ENCODE data around the gene CARD18. TPM values are rescaled to one million over a fixed set of nuclear protein-coding genes. Genes with fewer than 3 reads are reported as not detected.
"Not testable (repeated sequence)": the region's sequence is repeated elsewhere in the genome, so short reads cannot be mapped to it uniquely, and the experiment has no call there.

CARD18 gene
- total RNA-seq, 2 experiments from 2014 or later: not detected

DNA sequence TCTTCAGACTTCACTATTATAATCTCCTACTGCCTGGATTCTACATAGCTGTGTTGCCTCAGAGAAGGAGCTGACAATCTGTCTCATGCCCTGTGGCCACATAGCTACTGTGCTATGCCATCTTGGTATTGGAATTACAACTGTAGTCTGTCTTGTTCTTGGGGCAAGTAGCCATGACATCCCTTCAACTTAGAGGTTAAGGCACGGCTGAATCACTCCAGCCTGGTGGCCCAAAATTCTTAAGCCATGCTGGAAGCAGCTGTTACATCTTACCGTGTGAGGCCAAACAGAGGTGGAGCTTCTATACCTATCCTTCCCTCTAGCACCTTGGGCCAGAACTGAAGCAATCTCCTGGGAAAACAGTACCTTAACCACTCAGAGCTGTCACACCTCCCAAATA, 14.8 kb downstream of the CARD18 start:
- no peaks in the 10 kb centered on the region for H3K9me3 Mint-ChIP-seq
- no peaks in the 10 kb centered on the region for H3K36me3 Mint-ChIP-seq (ENCODE audit: low read depth)
- no peak for DNase-seq
- no peaks in the 10 kb centered on the region for H3K27me3 Mint-ChIP-seq (ENCODE audit: low read depth)
- H3K4me3 Mint-ChIP-seq: no peak overlapping the region
- intact Hi-C loops (cut with micrococcal nuclease): no loop called here
- no peak overlapping the region for H3K27ac Mint-ChIP-seq
- no peaks in the 10 kb centered on the region for H3K4me1 Mint-ChIP-seq (ENCODE audit: low read depth)
- CTCF ChIA-PET: interaction anchor here (0.5 kb wide), 1 partner anchor 489 kb away, joined by 3 read pairs; no protein-coding TSS in a partner anchor

DNA sequence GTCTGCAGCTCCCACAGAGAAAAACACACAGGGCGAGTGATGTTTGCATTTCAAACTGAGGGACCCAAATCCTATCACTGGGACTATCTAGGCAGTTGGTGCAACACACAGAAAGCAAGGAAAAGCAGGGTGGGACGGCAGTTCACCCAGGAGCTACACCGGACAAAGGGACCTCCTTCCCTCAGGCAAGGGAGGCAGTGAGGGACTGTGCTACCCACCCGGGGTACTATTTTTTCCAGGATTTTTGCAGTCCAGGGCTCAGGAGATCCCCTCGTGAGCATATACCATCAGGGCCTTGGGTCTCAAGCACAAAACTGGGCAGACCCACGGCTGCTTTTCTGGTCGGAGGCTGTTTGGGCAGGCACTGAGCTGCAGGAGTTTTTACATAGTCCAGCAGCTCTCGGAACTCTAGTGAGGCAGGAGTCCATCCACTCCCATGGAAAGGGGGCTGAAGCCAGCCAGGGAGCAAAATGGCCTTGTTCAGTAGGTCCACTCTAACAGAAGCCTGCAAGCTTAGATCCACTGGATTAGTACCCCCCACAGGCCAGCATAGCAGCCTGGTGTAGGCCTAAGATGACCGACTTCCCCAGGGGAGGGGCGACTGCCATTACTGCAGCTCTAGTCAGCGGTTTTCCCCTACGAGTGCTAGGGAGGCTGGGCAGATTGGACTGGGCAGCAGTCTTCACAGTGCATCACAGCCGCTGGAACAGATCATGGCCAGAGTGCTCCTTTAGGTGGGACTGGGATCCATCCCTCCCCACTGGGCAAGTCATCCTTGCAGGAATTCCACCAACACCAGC, 28.2 kb downstream of the CARD18 start:
- H3K4me1 Mint-ChIP-seq (ENCODE audit: low read depth): peaks cover 22% of the 10 kb centered on the region
- H3K9me3 Mint-ChIP-seq: peaks cover 1% of the 10 kb centered on the region
- H3K36me3 Mint-ChIP-seq (ENCODE audit: low read depth): no peaks in the 10 kb centered on the region
- DNase-seq: no peak
- intact Hi-C loops (cut with micrococcal nuclease): no loop called here
- CTCF ChIA-PET: no interaction called here
- no peak overlapping the region for H3K27ac Mint-ChIP-seq
- H3K4me3 Mint-ChIP-seq: no peak overlapping the region
- peaks cover 11% of the 10 kb centered on the region for H3K27me3 Mint-ChIP-seq (ENCODE audit: low read depth)

DNA sequence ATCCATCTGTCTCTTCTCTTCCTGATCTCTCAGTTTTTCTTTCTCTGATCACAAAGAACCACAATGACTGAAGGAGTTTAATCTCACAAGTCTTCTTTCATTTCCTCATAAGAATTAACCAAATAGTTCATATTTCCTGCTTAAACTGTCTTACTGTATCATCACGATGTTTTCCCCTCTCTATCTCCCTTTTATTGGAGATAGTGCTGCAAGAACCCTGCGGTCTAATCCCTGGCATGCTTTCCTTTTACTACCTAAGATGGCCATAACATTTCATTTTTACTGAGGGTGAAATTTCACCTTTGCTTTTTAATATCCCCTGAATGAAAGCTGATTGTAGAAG, 28.9 kb downstream of the CARD18 start:
- no peak overlapping the region for H3K27ac Mint-ChIP-seq
- no peaks in the 10 kb centered on the region for H3K36me3 Mint-ChIP-seq (ENCODE audit: low read depth)
- DNase-seq: no peak
- H3K4me1 Mint-ChIP-seq (ENCODE audit: low read depth): peaks cover 22% of the 10 kb centered on the region
- intact Hi-C loops (cut with micrococcal nuclease): no loop called here
- H3K27me3 Mint-ChIP-seq (ENCODE audit: low read depth): peaks cover 11% of the 10 kb centered on the region
- peaks cover 1% of the 10 kb centered on the region for H3K9me3 Mint-ChIP-seq
- CTCF ChIA-PET: no interaction called here
- no peak overlapping the region for H3K4me3 Mint-ChIP-seq

GRCh38 chr11:105109855-105110687, 29.5 kb downstream of the CARD18 start:
- Mint-ChIP-seq H3K36me3 (ENCODE audit: low read depth) (no peaks in the 10 kb centered on the region), H3K4me1 (ENCODE audit: low read depth) (peaks cover 22% of the 10 kb centered on the region), H3K4me3 (no peak overlapping the region), H3K9me3 (peaks cover 4% of the 10 kb centered on the region), H3K27ac (no peak overlapping the region), H3K27me3 (ENCODE audit: low read depth) (peaks cover 11% of the 10 kb centered on the region)
- DNase-seq: no peak
- intact Hi-C loops (cut with micrococcal nuclease): no loop called here
- CTCF ChIA-PET: no interaction called here

- H3K4me3 Mint-ChIP-seq: no peak overlapping the region
- no peak for DNase-seq
- no peaks in the 10 kb centered on the region for H3K36me3 Mint-ChIP-seq (ENCODE audit: low read depth)
- peaks cover 26% of the 10 kb centered on the region for H3K4me1 Mint-ChIP-seq (ENCODE audit: low read depth)
- H3K9me3 Mint-ChIP-seq: peaks cover 8% of the 10 kb centered on the region
- CTCF ChIA-PET: no interaction called here
- no peak overlapping the region for H3K27ac Mint-ChIP-seq
- peaks cover 11% of the 10 kb centered on the region for H3K27me3 Mint-ChIP-seq (ENCODE audit: low read depth)
- intact Hi-C loops (cut with micrococcal nuclease): no loop called here
Measured at GRCh38 chr11:105109321-105109720, 30.2 kb downstream of the CARD18 start.

- no peak overlapping the region for H3K4me3 Mint-ChIP-seq
- H3K36me3 Mint-ChIP-seq (ENCODE audit: low read depth): no peaks in the 10 kb centered on the region
- no peak for DNase-seq
- peaks cover 30% of the 10 kb centered on the region for H3K4me1 Mint-ChIP-seq (ENCODE audit: low read depth)
- intact Hi-C loops (cut with micrococcal nuclease): no loop called here
- peaks cover 8% of the 10 kb centered on the region for H3K9me3 Mint-ChIP-seq
- H3K27me3 Mint-ChIP-seq (ENCODE audit: low read depth): peaks cover 11% of the 10 kb centered on the region
- CTCF ChIA-PET: interaction anchor here (0.8 kb wide), 1 partner anchor 11 kb away, joined by 3 read pairs; no protein-coding TSS in a partner anchor
- no peak overlapping the region for H3K27ac Mint-ChIP-seq
Measured at GRCh38 chr11:105108247-105108646, 31.3 kb downstream of the CARD18 start.

GRCh38 chr11:105107226-105107825, 32.2 kb downstream of the CARD18 start:
- H3K9me3 Mint-ChIP-seq; H3K27ac Mint-ChIP-seq; H3K27me3 Mint-ChIP-seq (ENCODE audit: low read depth); CTCF ChIA-PET; intact Hi-C loops (cut with micrococcal nuclease); H3K36me3 Mint-ChIP-seq (ENCODE audit: low read depth); H3K4me3 Mint-ChIP-seq: not testable (repeated sequence)
- DNase-seq: peak; percentile 17
- H3K4me1 Mint-ChIP-seq (ENCODE audit: low read depth): peaks cover 30% of the 10 kb centered on the region

DNA sequence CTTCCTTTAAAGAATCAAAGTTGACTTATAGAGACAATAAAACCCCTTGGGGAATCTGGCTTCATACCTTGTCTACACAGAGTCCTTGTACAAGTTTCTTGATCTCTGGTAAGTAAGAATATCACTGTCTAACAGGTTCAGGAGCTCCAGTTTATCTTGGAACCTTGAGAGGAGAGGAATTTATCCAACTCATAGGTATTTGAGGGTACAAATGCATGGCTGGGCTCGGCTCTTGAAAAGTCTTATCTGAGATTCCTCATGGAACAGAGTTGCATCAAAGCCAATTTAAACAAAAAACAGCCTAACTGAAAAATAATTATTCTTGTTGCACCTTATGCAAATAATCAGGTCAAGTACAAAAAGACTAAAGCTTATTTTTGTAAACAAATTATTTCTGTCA, 33.4 kb downstream of the CARD18 start:
- H3K27me3 Mint-ChIP-seq (ENCODE audit: low read depth): peaks cover 9% of the 10 kb centered on the region
- H3K4me3 Mint-ChIP-seq: no peak overlapping the region
- H3K4me1 Mint-ChIP-seq (ENCODE audit: low read depth): peaks cover 34% of the 10 kb centered on the region
- no peak for DNase-seq
- CTCF ChIA-PET: no interaction called here
- no peak overlapping the region for H3K27ac Mint-ChIP-seq
- peaks cover 8% of the 10 kb centered on the region for H3K9me3 Mint-ChIP-seq
- intact Hi-C loops (cut with micrococcal nuclease): no loop called here
- no peaks in the 10 kb centered on the region for H3K36me3 Mint-ChIP-seq (ENCODE audit: low read depth)

GRCh38 chr11:105104292-105104691, 35.3 kb downstream of the CARD18 start:
- Mint-ChIP-seq H3K36me3 (ENCODE audit: low read depth) (no peaks in the 10 kb centered on the region), H3K4me3 (no peak overlapping the region), H3K27ac (no peak overlapping the region), H3K9me3 (peaks cover 8% of the 10 kb centered on the region), H3K4me1 (ENCODE audit: low read depth) (peaks cover 38% of the 10 kb centered on the region), H3K27me3 (ENCODE audit: low read depth) (peaks cover 2% of the 10 kb centered on the region)
- CTCF ChIA-PET: no interaction called here
- intact Hi-C loops (cut with micrococcal nuclease): loop anchor here (5.0 kb wide), 1 partner anchor 397 kb away; no protein-coding TSS in a partner anchor
- DNase-seq: no peak

DNA sequence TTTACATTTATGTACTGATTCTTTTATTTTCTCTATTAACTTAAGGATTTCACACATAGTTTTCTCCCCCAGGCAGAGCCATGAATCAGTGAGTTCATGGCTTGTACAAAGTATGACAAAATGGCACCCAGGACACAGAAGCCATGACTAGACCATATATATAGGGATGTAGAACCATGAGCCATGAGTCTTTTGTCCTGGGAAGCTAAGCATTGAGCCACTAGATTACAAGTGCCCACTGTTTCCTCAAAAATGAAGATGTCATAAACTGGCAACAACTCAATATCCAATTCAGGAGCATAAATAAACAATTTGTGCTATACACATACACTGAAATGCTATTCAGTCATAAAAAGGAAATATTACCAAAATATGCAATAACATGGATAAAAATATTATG, 36.2 kb downstream of the CARD18 start:
- Mint-ChIP-seq H3K4me3 (no peak overlapping the region), H3K9me3 (peaks cover 8% of the 10 kb centered on the region), H3K4me1 (ENCODE audit: low read depth) (peaks cover 38% of the 10 kb centered on the region), H3K36me3 (ENCODE audit: low read depth) (no peaks in the 10 kb centered on the region), H3K27ac (no peak overlapping the region), H3K27me3 (ENCODE audit: low read depth) (peaks cover 1% of the 10 kb centered on the region)
- DNase-seq: no peak
- intact Hi-C loops (cut with micrococcal nuclease): loop anchor here (5.0 kb wide), 1 partner anchor 396 kb away; no protein-coding TSS in a partner anchor
- CTCF ChIA-PET: no interaction called here

GRCh38 chr11:105102079-105102581, 37.4 kb downstream of the CARD18 start:
- DNase-seq; H3K9me3 Mint-ChIP-seq; H3K27me3 Mint-ChIP-seq (ENCODE audit: low read depth); H3K27ac Mint-ChIP-seq; H3K36me3 Mint-ChIP-seq (ENCODE audit: low read depth); H3K4me3 Mint-ChIP-seq; CTCF ChIA-PET: not testable (repeated sequence)
- H3K4me1 Mint-ChIP-seq (ENCODE audit: low read depth): peaks cover 34% of the 10 kb centered on the region
- intact Hi-C loops (cut with micrococcal nuclease): loop anchor here (5.0 kb wide), 1 partner anchor 395 kb away; no protein-coding TSS in a partner anchor

GRCh38 chr11:105100981-105101630, 38.5 kb downstream of the CARD18 start:
- H3K27ac Mint-ChIP-seq: no peak overlapping the region
- DNase-seq: no peak
- peaks cover 6% of the 10 kb centered on the region for H3K9me3 Mint-ChIP-seq
- no peak overlapping the region for H3K4me3 Mint-ChIP-seq
- no peaks in the 10 kb centered on the region for H3K36me3 Mint-ChIP-seq (ENCODE audit: low read depth)
- no peaks in the 10 kb centered on the region for H3K27me3 Mint-ChIP-seq (ENCODE audit: low read depth)
- intact Hi-C loops (cut with micrococcal nuclease): loop anchor here (2.0 to 5.0 kb wide), 3 partner anchors 20 to 394 kb away; partner anchors contain the start of gene CARD16
- peaks cover 34% of the 10 kb centered on the region for H3K4me1 Mint-ChIP-seq (ENCODE audit: low read depth)
- CTCF ChIA-PET: no interaction called here
